NB4 (cell line): ENCODE data around the gene YWHAG.
A peak's percentile ranks its signal among the peaks of the same experiment; 100 is the strongest.
"Not testable (repeated sequence)": the region's sequence is repeated elsewhere in the genome, so short reads cannot be mapped to it uniquely, and the experiment has no call there.

Source experiments
- DNase-seq: peaks from one replicate; pipeline ENCODE4 v3.0.0; 2010; ENCODE audit warnings: low read depth
- H3K4me3 ChIP-seq: one replicate; pipeline ENCODE4 v1.5.1; 2011; ENCODE audit warnings: mild to moderate bottlenecking, low read depth, low read length, moderate library complexity
- MYC ChIP-seq: IDR thresholded peaks from 2 replicates; pipeline ENCODE4 v1.6.1; 2011; ENCODE audit warnings: low read depth, low read length
- POLR2A ChIP-seq: IDR thresholded peaks from 2 replicates; pipeline ENCODE4 v1.6.1; 2011; ENCODE audit warnings: mild to moderate bottlenecking; ENCODE audit not compliant: insufficient read length; ENCODE audit errors: extremely low read depth
- TF ChIP-seq, protein P1 (sequence below): IDR thresholded peaks from 2 replicates; pipeline ENCODE4 v1.6.1; 2011; ENCODE audit warnings: low read depth, low read length
- TF ChIP-seq, protein P2 (sequence below): IDR thresholded peaks from one replicate; pipeline ENCODE4 v1.5.1; 2012; ENCODE audit warnings: low read depth, low read length

YWHAG gene

GRCh38 chr7:76358481-76359110 lies at the start of gene YWHAG:
TSS of gene YWHAG (minus strand) at chr7:76358991. CDS start at chr7:76358808, 183 bp downstream.
- DNase-seq: peak; percentile 93
- peak; percentile 99 for TF ChIP-seq POLR2A
- TF ChIP-seq MYC: peak; percentile 83
- TF ChIP-seq, protein P1, sequence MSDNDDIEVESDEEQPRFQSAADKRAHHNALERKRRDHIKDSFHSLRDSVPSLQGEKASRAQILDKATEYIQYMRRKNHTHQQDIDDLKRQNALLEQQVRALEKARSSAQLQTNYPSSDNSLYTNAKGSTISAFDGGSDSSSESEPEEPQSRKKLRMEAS: peak; percentile 58; the same call in 1 of the 2 replicates
- TF ChIP-seq, protein P2, sequence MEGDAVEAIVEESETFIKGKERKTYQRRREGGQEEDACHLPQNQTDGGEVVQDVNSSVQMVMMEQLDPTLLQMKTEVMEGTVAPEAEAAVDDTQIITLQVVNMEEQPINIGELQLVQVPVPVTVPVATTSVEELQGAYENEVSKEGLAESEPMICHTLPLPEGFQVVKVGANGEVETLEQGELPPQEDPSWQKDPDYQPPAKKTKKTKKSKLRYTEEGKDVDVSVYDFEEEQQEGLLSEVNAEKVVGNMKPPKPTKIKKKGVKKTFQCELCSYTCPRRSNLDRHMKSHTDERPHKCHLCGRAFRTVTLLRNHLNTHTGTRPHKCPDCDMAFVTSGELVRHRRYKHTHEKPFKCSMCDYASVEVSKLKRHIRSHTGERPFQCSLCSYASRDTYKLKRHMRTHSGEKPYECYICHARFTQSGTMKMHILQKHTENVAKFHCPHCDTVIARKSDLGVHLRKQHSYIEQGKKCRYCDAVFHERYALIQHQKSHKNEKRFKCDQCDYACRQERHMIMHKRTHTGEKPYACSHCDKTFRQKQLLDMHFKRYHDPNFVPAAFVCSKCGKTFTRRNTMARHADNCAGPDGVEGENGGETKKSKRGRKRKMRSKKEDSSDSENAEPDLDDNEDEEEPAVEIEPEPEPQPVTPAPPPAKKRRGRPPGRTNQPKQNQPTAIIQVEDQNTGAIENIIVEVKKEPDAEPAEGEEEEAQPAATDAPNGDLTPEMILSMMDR: no peak
- peak within 1 kb of the TSS; percentile 80 for H3K4me3 ChIP-seq

GRCh38 chr7:76408121-76408560 lies 49.4 kb upstream of the YWHAG start:
- TF ChIP-seq MYC (no peak), POLR2A (no peak)
- TF ChIP-seq, protein P2: no peak
- TF ChIP-seq, protein P1: no peak
- no peak overlapping the region for H3K4me3 ChIP-seq
- no peak for DNase-seq

GRCh38 chr7:76407718-76408117 lies 48.9 kb upstream of the YWHAG start:
- TF ChIP-seq MYC (no peak), POLR2A (no peak)
- TF ChIP-seq, protein P1: no peak
- TF ChIP-seq, protein P2: no peak
- no peak overlapping the region for H3K4me3 ChIP-seq
- no peak for DNase-seq

- DNase-seq: no peak
- TF ChIP-seq, protein P2: no peak
- TF ChIP-seq, protein P1: no peak
- TF ChIP-seq MYC: no peak
- no peak for TF ChIP-seq POLR2A
- no peak overlapping the region for H3K4me3 ChIP-seq
These were observed 46.9 kb upstream of the YWHAG start for GRCh38 chr7:76405738-76406137.

DNA sequence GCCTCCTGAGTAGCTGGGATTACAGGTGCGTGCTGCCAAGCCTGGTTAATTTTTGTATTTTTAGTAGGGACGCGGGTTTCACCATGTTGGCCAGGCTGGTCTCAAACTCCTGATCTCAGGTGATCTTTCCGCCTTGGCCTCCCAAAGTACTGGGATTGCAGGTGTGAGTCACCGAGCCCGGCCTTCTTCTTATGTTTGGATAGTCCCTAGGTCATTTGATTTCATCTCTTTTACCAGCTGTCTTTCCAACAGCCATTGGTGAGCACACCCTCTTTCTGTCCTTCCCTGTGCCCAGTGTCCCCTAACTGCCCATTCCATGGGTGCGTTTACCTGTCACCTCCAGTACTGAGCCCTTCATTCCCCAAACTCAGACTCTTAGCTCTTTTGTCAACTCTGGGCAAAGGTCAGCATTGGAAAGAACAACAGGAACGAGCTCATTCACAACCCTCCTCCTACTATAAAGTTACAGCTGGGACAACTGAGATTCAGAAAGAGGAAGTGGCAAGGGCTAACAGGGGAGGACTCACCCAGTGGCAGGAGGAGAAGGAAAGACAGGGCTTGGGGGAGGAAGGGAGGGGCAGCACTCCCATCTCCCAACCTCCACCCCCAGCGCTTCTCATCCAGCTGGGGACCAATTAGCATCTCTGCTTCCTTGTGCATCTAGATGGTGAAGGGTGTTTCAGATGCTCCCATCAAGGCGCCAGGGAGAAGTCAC lies 45.1 kb upstream of the YWHAG start:
- peak; percentile 94 for DNase-seq
- no peak overlapping the region for H3K4me3 ChIP-seq
- TF ChIP-seq, protein P1: peak; percentile 70
- TF ChIP-seq, protein P2: no peak
- TF ChIP-seq POLR2A (no peak), MYC (peak; percentile 64)

GRCh38 chr7:76403097-76403496 lies 44.3 kb upstream of the YWHAG start:
- DNase-seq: peak; percentile 44
- not testable (repeated sequence) for H3K4me3 ChIP-seq
